Testis (tissue), 3 donors: ENCODE data around the gene OLFML2B. TPM values are rescaled to one million over a fixed set of nuclear protein-coding genes. Genes with fewer than 3 reads are reported as not detected.

Source experiments
- DNase-seq: peaks from one replicate; pipeline ENCODE4 v3.0.0-alpha.2; 2019
- H3K27ac ChIP-seq, 2 donors: fragments of 200-600 bp; sonication (generic); one replicate each; pipeline ENCODE4 v1.5.1; 2019
- H3K27me3 ChIP-seq: fragments of 200-600 bp; sonication (generic); one replicate; pipeline ENCODE4 v1.5.1; 2019
- H3K36me3 ChIP-seq: fragments of 200-600 bp; sonication (generic); one replicate; pipeline ENCODE4 v1.5.1; 2017; ENCODE audit warnings: low read depth; ENCODE audit errors: missing control alignments
- H3K4me1 ChIP-seq: fragments of 200-600 bp; sonication (generic); one replicate; pipeline ENCODE4 v1.5.1; 2019
- H3K4me3 ChIP-seq, 2 donors: fragments of 200-600 bp; sonication (generic); one replicate each; pipeline ENCODE4 v1.5.1; 2017 to 2019
- H3K9me3 ChIP-seq: fragments of 200-600 bp; sonication (generic); one replicate; pipeline ENCODE4 v1.5.1; 2017
- CTCF ChIP-seq, 3 experiments: fragments of 450-650 bp in 2 of 3; fragments of 200-600 bp in 1 of 3; sonication (generic) in 1 of 3; IDR thresholded peaks; one replicate each; pipeline ENCODE4 v1.5.1; 2016 to 2019; ENCODE audit warnings: antibody characterized with exemption in 3 of 3, mild to moderate bottlenecking in 2 of 3, moderate library complexity in 1 of 3
- POLR2A ChIP-seq: fragments of 450-650 bp; IDR thresholded peaks from one replicate; pipeline ENCODE4 v1.6.1; 2017; ENCODE audit warnings: antibody characterized with exemption, mild to moderate bottlenecking, moderate library complexity
- WGBS, 2 donors: methylation state at CpG; one replicate each; pipeline ENCODE4 v1.1.5; 2018; 5-methylcytosine and 5-hydroxymethylcytosine counted together
- intact Hi-C: fragments of 100-400 bp; cut with DNase I; formaldehyde crosslinking; loops from one replicate; pipeline ENCODE4 v1.15.1; 2023; ENCODE audit warnings: low total_unique reads
- polyA plus RNA-seq: library from polyadenylated mRNA; stranded (reverse); fragments of 350-450 nt; fragmentation: Illumina TruSeq; extraction: RNeasy Lipid Tissue Mini Kit (QIAGEN cat#74804); gene quantifications from one replicate; pipeline ENCODE4 v1.2.3, GENCODE V29; 2014; ENCODE audit warnings: low read depth, low replicate concordance; ENCODE audit not compliant: insufficient read depth
- total RNA-seq, 2 donors: library from RNA; depleted of rRNA; stranded (reverse); fragments of >200 nt; gene quantifications; one replicate each; pipeline ENCODE4 v1.2.3, GENCODE V29; 2016

Gene OLFML2B
- total and polyA plus RNA-seq, 3 donors from 2014 or later, result 31.3 to 57.9 (median 40.4) TPM

GRCh38 chr1:162013289-162013688, 10.4 kb downstream of the OLFML2B start:
- no peaks in the 10 kb centered on the region for H3K36me3 ChIP-seq

GRCh38 chr1:162011337-162012012, 12.2 kb downstream of the OLFML2B start:
- 46 to 62% methylated on average over 9 of the region's 9 CpGs for WGBS, 2 donors
- no peak for DNase-seq
- Histone ChIP-seq H3K9me3 (no peaks in the 10 kb centered on the region), H3K4me3 (no peak overlapping the region), H3K27me3 (no peaks in the 10 kb centered on the region), H3K36me3 (no peaks in the 10 kb centered on the region), H3K4me1 (peaks cover 18% of the 10 kb centered on the region), H3K27ac (no peak overlapping the region)
- intact Hi-C loops, result no loop called here
- no peak for TF ChIP-seq CTCF (IDR thresholded peaks at IDR 0.05)
- TF ChIP-seq POLR2A, result no peak

More at GRCh38 chr1:162013289-162013688, 10.4 kb downstream of the OLFML2B start:
- DNase-seq, result no peak
- Histone ChIP-seq H3K4me3 (no peak overlapping the region), H3K27ac (no peak overlapping the region), H3K4me1 (peaks cover 18% of the 10 kb centered on the region), H3K9me3 (no peaks in the 10 kb centered on the region), H3K27me3 (no peaks in the 10 kb centered on the region)
- intact Hi-C loops, result no loop called here
- TF ChIP-seq POLR2A (no peak), CTCF (IDR thresholded peaks at IDR 0.05) (no peak)

GRCh38 chr1:162010175-162010506, 13.5 kb downstream of the OLFML2B start:
- intact Hi-C loops, result no loop called here
- Histone ChIP-seq H3K36me3 (no peaks in the 10 kb centered on the region), H3K27ac (no peak overlapping the region), H3K4me3 (no peak overlapping the region), H3K9me3 (no peaks in the 10 kb centered on the region), H3K4me1 (peaks cover 7% of the 10 kb centered on the region), H3K27me3 (no peaks in the 10 kb centered on the region)
- DNase-seq, result no peak
- WGBS, 2 donors, result 74 to 87% methylated on average over 3 of the region's 3 CpGs
- TF ChIP-seq CTCF (IDR thresholded peaks at IDR 0.05), result no peak
- no peak for TF ChIP-seq POLR2A

- H3K27me3 ChIP-seq, result no peaks in the 10 kb centered on the region
- H3K36me3 ChIP-seq, result no peaks in the 10 kb centered on the region
- WGBS, 2 donors, result 75 to 82% methylated on average over 5 to 9 of the region's 9 CpGs
- no peaks in the 10 kb centered on the region for H3K9me3 ChIP-seq
- no peak overlapping the region for H3K4me3 ChIP-seq
- no peak for DNase-seq
- TF ChIP-seq POLR2A, result no peak
- TF ChIP-seq CTCF (IDR thresholded peaks at IDR 0.05), result no peak
- peaks cover 2% of the 10 kb centered on the region for H3K4me1 ChIP-seq
- no peak overlapping the region for H3K27ac ChIP-seq
- intact Hi-C loops, result no loop called here
Measured at GRCh38 chr1:162009501-162010174, 14.0 kb downstream of the OLFML2B start.

GRCh38 chr1:162008799-162009198, 14.9 kb downstream of the OLFML2B start:
- intact Hi-C loops, result no loop called here
- no peaks in the 10 kb centered on the region for H3K36me3 ChIP-seq
- H3K4me3 ChIP-seq, result no peak overlapping the region
- TF ChIP-seq CTCF (IDR thresholded peaks at IDR 0.05) (no peak), POLR2A (no peak)
- no peaks in the 10 kb centered on the region for H3K9me3 ChIP-seq
- 93 to 95% methylated on average over 5 of the region's 5 CpGs for WGBS, 2 donors
- H3K27me3 ChIP-seq, result no peaks in the 10 kb centered on the region
- H3K4me1 ChIP-seq, result no peaks in the 10 kb centered on the region
- DNase-seq, result no peak
- H3K27ac ChIP-seq, result no peak overlapping the region
